ENCODE measurements around the gene MLX.

Gene MLX
- long read RNA-seq, transcript MLX-202 (7 exons, 2,334 nt) = minor isoform, 64 of 370 reads
- long read RNA-seq, transcript MLX-201 (8 exons, 2,586 nt) = minor isoform, 21 of 370 reads
- long read RNA-seq, transcript MLX-203 (8 exons, 2,428 nt) = major isoform, 239 of 370 reads
- long read RNA-seq, partial matches to known transcripts = 6 of 370 reads
- long read RNA-seq, other reads (novel, unspliced or antisense) = 40 of 370 reads

- DNase-seq (ENCODE audit: low read depth in 1 of 2, low spot score in 1 of 2) = peak; percentile 89 to 95
- TF ChIP-seq POLR2AphosphoS5 (IDR thresholded peaks at IDR 0.05; ENCODE audit: low read depth) (peak; percentile 91), SPI1 (IDR thresholded peaks at IDR 0.05; ENCODE audit: borderline replicate concordance, low read depth) (no peak)
- Histone ChIP-seq H3K27me3 (ENCODE audit: insufficient read depth, poor library complexity, severe bottlenecking) (no peaks in the 10 kb centered on the region), H3K4me3 (replicated peaks; ENCODE audit: insufficient read depth, low read length) (peak within 1 kb of the TSS; percentile 82), H3K27ac (replicated peaks) (peak within 1 kb of the TSS; percentile 97)
Measured at GRCh38 chr17:42566883-42567573, at the start of gene MLX. Gene MLX, plus strand, starts transcription at chr17:42567100. Its CDS starts 25 bp downstream, at chr17:42567125.

- H3K27me3 ChIP-seq (ENCODE audit: insufficient read depth, poor library complexity, severe bottlenecking) = no peaks in the 10 kb centered on the region
- TF ChIP-seq REST (IDR thresholded peaks at IDR 0.05; ENCODE audit: insufficient replicate concordance, low read depth) (no peak), SPI1 (IDR thresholded peaks at IDR 0.05; ENCODE audit: borderline replicate concordance, low read depth) (peak; percentile 56; the same call in 1 of the 2 replicates), GABPA (IDR thresholded peaks at IDR 0.05; ENCODE audit: low read depth) (no peak), CTCF (IDR thresholded peaks at IDR 0.05; ENCODE audit: insufficient read depth, low read length) (peak; percentile 92), POLR2AphosphoS5 (IDR thresholded peaks at IDR 0.05; ENCODE audit: low read depth) (no peak)
- H3K27ac ChIP-seq (replicated peaks) = no peak overlapping the region
- peak; percentile 66 to 80 for DNase-seq (ENCODE audit: low read depth in 1 of 2, low spot score in 1 of 2)
- no peak overlapping the region for H3K4me3 ChIP-seq (replicated peaks; ENCODE audit: insufficient read depth, low read length)
Measured at GRCh38 chr17:42517516-42517915, 49.4 kb upstream of the MLX start.

- TF ChIP-seq GABPA (IDR thresholded peaks at IDR 0.05; ENCODE audit: low read depth) (no peak), POLR2AphosphoS5 (IDR thresholded peaks at IDR 0.05; ENCODE audit: low read depth) (no peak), CTCF (IDR thresholded peaks at IDR 0.05; ENCODE audit: insufficient read depth, low read length) (no peak), SPI1 (IDR thresholded peaks at IDR 0.05; ENCODE audit: borderline replicate concordance, low read depth) (no peak), REST (IDR thresholded peaks at IDR 0.05; ENCODE audit: insufficient replicate concordance, low read depth) (no peak)
- peak; percentile 46 to 80 for DNase-seq (ENCODE audit: low read depth in 1 of 2, low spot score in 1 of 2)
- H3K4me3 ChIP-seq (replicated peaks; ENCODE audit: insufficient read depth, low read length) = no peak overlapping the region
- H3K27ac ChIP-seq (replicated peaks) = peak overlapping the region; percentile 3; the same call in 1 of the 2 replicates
- H3K27me3 ChIP-seq (ENCODE audit: insufficient read depth, poor library complexity, severe bottlenecking) = no peaks in the 10 kb centered on the region
Measured at GRCh38 chr17:42518046-42518754, 48.7 kb upstream of the MLX start.
